ENCODE measurements around the gene TEDC2.

The TEDC2 gene

DNA sequence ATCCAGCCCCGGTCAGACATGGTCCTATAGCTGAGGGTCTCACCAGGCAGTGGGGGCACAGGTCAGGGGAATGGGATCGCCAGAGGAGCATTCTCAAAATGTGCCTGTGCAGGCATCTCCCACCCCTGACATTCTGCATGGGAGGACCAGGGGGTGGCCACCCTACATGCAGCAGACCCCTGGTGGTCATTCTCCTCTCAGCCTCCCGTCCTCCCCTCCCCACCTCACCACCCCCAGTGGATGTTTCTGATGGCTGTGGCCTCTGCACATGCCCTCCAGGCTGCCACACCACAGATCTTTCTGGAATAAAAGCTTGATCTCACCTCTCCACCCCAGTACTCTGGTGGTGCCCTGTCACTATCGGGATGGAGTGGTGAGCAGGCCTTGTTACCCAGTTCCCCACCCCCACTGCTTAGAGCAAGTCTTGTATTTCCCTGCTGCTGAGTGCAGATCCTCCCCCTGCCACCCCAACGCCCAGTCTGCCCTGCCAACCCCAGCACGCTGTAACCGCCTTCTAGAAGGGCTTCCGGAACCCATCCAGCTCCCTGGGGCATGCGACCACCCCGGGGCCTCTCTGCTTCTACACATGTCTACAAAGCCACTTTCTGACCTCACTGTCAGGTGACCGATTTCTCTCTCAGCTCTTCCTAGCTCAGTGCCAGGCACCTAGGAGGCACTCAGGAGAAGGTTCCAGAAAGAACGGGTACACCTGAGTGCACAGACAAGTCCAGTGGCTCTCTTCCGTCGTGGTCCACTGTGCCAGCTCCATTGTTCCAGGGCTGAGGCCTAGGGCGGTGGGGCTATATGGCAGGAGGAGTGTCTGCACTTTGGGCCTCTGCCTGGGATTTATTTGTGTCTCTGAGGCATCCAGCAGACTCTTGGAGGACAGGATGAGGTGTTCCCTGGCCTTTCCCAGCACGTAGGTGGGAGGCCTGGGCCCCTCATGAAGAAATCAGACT, 24.3 kb downstream of the TEDC2 start:
- no peaks in the 10 kb centered on the region for H3K36me3 ChIP-seq (replicated peaks; ENCODE audit: insufficient read depth, low read length)
- H2AFZ ChIP-seq (ENCODE audit: low read length), result no peak overlapping the region
- no peak overlapping the region for H3K4me2 ChIP-seq (ENCODE audit: low read depth, low read length)
- no peaks in the 10 kb centered on the region for H3K27me3 ChIP-seq (replicated peaks; ENCODE audit: insufficient read depth, low read length)
- no peak for DNase-seq
- H3F3A ChIP-seq (ENCODE audit: insufficient read depth, low read length), result no peaks in the 10 kb centered on the region
- H3K27ac ChIP-seq (ENCODE audit: low read length), result no peak overlapping the region
- no peaks in the 10 kb centered on the region for H3K9me2 ChIP-seq (replicated peaks; ENCODE audit: insufficient read depth, low read length)
- H4K20me1 ChIP-seq (ENCODE audit: insufficient read depth, low read length), result no peaks in the 10 kb centered on the region
- no peak overlapping the region for H3K4me3 ChIP-seq (ENCODE audit: low read length)
- H3K9me3 ChIP-seq (replicated peaks; ENCODE audit: insufficient read depth, low read length), result no peaks in the 10 kb centered on the region
- H3K9ac ChIP-seq (ENCODE audit: low read length), result no peak overlapping the region
- H3K4me1 ChIP-seq (ENCODE audit: low read length), result no peaks in the 10 kb centered on the region
- TF ChIP-seq EZH2 (optimal IDR thresholded peaks at IDR 0.05; ENCODE audit: low read depth, low read length), result no peak
- TF ChIP-seq EZH2phosphoT487 (IDR thresholded peaks at IDR 0.05; ENCODE audit: low read length), result no peak
- TF ChIP-seq, protein P1, sequence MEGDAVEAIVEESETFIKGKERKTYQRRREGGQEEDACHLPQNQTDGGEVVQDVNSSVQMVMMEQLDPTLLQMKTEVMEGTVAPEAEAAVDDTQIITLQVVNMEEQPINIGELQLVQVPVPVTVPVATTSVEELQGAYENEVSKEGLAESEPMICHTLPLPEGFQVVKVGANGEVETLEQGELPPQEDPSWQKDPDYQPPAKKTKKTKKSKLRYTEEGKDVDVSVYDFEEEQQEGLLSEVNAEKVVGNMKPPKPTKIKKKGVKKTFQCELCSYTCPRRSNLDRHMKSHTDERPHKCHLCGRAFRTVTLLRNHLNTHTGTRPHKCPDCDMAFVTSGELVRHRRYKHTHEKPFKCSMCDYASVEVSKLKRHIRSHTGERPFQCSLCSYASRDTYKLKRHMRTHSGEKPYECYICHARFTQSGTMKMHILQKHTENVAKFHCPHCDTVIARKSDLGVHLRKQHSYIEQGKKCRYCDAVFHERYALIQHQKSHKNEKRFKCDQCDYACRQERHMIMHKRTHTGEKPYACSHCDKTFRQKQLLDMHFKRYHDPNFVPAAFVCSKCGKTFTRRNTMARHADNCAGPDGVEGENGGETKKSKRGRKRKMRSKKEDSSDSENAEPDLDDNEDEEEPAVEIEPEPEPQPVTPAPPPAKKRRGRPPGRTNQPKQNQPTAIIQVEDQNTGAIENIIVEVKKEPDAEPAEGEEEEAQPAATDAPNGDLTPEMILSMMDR (IDR thresholded peaks at IDR 0.05; ENCODE audit: low read length), result no peak
- H3K79me2 ChIP-seq (ENCODE audit: low read length), result 0 out of 2 replicates have a peak, but pooled peaks cover 8% of the 10 kb centered on the region

DNA sequence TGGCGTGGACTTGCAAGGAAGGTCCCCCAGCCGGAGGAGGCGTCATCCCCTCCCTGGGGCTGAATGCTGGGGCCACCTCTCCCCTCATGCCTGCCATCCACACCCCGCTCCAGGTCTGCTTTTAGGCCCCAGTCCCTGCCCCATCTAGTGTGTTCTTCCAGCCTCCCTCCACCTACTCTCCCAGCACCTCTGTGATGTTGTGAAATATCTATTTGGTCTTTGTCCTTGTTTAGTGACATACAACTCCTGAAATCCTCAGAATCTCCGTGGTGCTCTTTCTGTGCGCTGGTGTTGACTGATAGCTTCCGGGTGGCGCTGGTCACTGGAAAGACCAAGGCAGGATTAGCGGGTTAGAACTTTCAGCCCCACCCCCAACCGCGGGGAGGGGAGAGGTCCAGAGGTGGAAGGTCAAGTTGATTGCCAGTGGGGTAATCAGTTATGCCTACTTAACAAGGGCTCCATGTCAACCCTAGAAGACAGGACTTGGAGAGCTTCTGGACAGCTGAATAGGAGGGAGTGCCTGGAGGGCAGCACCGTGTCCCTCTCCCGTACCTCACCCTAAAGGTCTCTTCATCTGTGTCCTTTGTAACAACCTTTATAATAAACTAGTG, 25.1 kb downstream of the TEDC2 start:
- no peak overlapping the region for H3K4me3 ChIP-seq (ENCODE audit: low read length)
- H3K4me2 ChIP-seq (ENCODE audit: low read depth, low read length), result no peak overlapping the region
- no peaks in the 10 kb centered on the region for H3K9me2 ChIP-seq (replicated peaks; ENCODE audit: insufficient read depth, low read length)
- no peak overlapping the region for H3K27ac ChIP-seq (ENCODE audit: low read length)
- 0 out of 2 replicates have a peak, but pooled peaks cover 8% of the 10 kb centered on the region for H3K79me2 ChIP-seq (ENCODE audit: low read length)
- H3K9ac ChIP-seq (ENCODE audit: low read length), result no peak overlapping the region
- no peaks in the 10 kb centered on the region for H3K9me3 ChIP-seq (replicated peaks; ENCODE audit: insufficient read depth, low read length)
- no peaks in the 10 kb centered on the region for H3K27me3 ChIP-seq (replicated peaks; ENCODE audit: insufficient read depth, low read length)
- no peak overlapping the region for H2AFZ ChIP-seq (ENCODE audit: low read length)
- H4K20me1 ChIP-seq (ENCODE audit: insufficient read depth, low read length), result no peaks in the 10 kb centered on the region
- H3F3A ChIP-seq (ENCODE audit: insufficient read depth, low read length), result no peaks in the 10 kb centered on the region
- H3K4me1 ChIP-seq (ENCODE audit: low read length), result no peaks in the 10 kb centered on the region
- no peaks in the 10 kb centered on the region for H3K36me3 ChIP-seq (replicated peaks; ENCODE audit: insufficient read depth, low read length)
- TF ChIP-seq EZH2phosphoT487 (IDR thresholded peaks at IDR 0.05; ENCODE audit: low read length), result no peak
- TF ChIP-seq, protein P1 (IDR thresholded peaks at IDR 0.05; ENCODE audit: low read length), result no peak
- TF ChIP-seq EZH2 (optimal IDR thresholded peaks at IDR 0.05; ENCODE audit: low read depth, low read length), result no peak
- DNase-seq, result no peak

DNA sequence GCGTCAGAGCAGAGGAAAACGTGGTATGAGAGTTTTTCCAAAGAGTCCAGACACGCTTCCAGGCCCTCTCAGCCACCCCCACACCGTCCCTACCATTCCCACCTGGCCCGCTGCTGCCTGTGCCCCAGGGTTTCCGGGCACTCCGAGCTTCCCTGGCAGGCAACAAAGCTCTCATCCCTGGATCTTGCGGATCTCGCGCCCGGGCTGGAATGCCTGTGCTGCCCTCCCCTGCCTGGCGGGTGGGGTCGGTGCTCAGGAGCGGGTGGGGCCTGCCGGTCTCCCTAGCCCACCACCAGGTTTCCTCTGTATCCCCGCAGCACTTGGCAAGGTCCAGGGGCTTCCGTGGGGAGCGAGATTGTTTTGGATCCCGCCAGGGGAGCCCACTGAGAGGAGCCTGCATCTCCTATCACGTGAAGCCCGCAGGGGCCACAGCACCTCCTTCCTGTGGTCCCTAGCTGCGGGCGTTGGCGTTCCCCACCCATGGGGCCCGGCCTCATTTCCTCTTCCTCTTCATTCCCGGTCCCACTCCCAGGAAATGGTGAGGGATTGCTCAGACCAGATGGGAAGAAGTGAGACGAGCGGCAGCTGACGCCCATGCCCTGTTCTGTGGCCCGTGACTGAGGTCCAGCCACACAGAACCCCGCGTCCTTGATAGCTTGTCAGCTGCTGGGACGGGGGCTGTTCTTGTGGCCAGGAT, 26.1 kb downstream of the TEDC2 start:
- no peaks in the 10 kb centered on the region for H3F3A ChIP-seq (ENCODE audit: insufficient read depth, low read length)
- DNase-seq, result no peak
- H3K79me2 ChIP-seq (ENCODE audit: low read length), result 0 out of 2 replicates have a peak, but pooled peaks cover 8% of the 10 kb centered on the region
- H3K27me3 ChIP-seq (replicated peaks; ENCODE audit: insufficient read depth, low read length), result no peaks in the 10 kb centered on the region
- H3K36me3 ChIP-seq (replicated peaks; ENCODE audit: insufficient read depth, low read length), result no peaks in the 10 kb centered on the region
- no peaks in the 10 kb centered on the region for H4K20me1 ChIP-seq (ENCODE audit: insufficient read depth, low read length)
- no peak overlapping the region for H2AFZ ChIP-seq (ENCODE audit: low read length)
- TF ChIP-seq EZH2phosphoT487 (IDR thresholded peaks at IDR 0.05; ENCODE audit: low read length) (no peak), EZH2 (optimal IDR thresholded peaks at IDR 0.05; ENCODE audit: low read depth, low read length) (no peak)
- TF ChIP-seq, protein P1 (IDR thresholded peaks at IDR 0.05; ENCODE audit: low read length), result no peak
- no peak overlapping the region for H3K4me3 ChIP-seq (ENCODE audit: low read length)
- H3K27ac ChIP-seq (ENCODE audit: low read length), result no peak overlapping the region
- no peaks in the 10 kb centered on the region for H3K9me3 ChIP-seq (replicated peaks; ENCODE audit: insufficient read depth, low read length)
- no peak overlapping the region for H3K9ac ChIP-seq (ENCODE audit: low read length)
- H3K9me2 ChIP-seq (replicated peaks; ENCODE audit: insufficient read depth, low read length), result no peaks in the 10 kb centered on the region
- H3K4me2 ChIP-seq (ENCODE audit: low read depth, low read length), result no peak overlapping the region
- H3K4me1 ChIP-seq (ENCODE audit: low read length), result no peaks in the 10 kb centered on the region
